Vagina (tissue), 2 donors: ENCODE measurements around the gene ADAM23. TPM values are rescaled to one million over a fixed set of nuclear protein-coding genes. Genes with fewer than 3 reads are reported as not detected.
"Not testable (repeated sequence)": the region's sequence is repeated elsewhere in the genome, so short reads cannot be mapped to it uniquely, and the experiment has no call there.

Experiments
- DNase-seq, 2 donors: peaks; one replicate each; pipeline ENCODE4 v3.0.0-alpha.2; 2017; ENCODE audit errors: extremely low spot score in 2 of 2
- H3K27ac ChIP-seq: fragments of 200-600 bp; sonication (generic); one replicate; pipeline ENCODE4 v1.5.1; 2019
- H3K27me3 ChIP-seq: fragments of 200-600 bp; sonication (generic); one replicate; pipeline ENCODE4 v1.5.1; 2019
- H3K36me3 ChIP-seq, 2 donors: fragments of 200-600 bp; sonication (generic); one replicate each; pipeline ENCODE4 v1.5.1; 2017 to 2019
- H3K4me1 ChIP-seq: fragments of 200-600 bp; sonication (generic); one replicate; pipeline ENCODE4 v1.5.1; 2019
- H3K4me3 ChIP-seq, 2 donors: fragments of 200-600 bp; sonication (generic); 1 replicate in 1 of 2; 2 replicates in 1 of 2; pipeline ENCODE4 v1.5.1; 2016 to 2019
- H3K9me3 ChIP-seq: fragments of 200-600 bp; sonication (generic); one replicate; pipeline ENCODE4 v1.5.1; 2019
- CTCF ChIP-seq, 3 experiments: fragments of 450-650 bp in 2 of 3; fragments of 200-600 bp in 1 of 3; sonication (generic) in 1 of 3; IDR thresholded peaks; one replicate each; pipeline ENCODE4 v1.5.1; 2017 to 2019; ENCODE audit warnings: antibody characterized with exemption in 3 of 3, mild to moderate bottlenecking in 2 of 3, moderate library complexity in 2 of 3
- POLR2A ChIP-seq, 2 donors: fragments of 450-650 bp; IDR thresholded peaks; one replicate each; pipeline ENCODE4 v1.6.1; 2017; ENCODE audit warnings: antibody characterized with exemption in 2 of 2, mild to moderate bottlenecking in 2 of 2, moderate library complexity in 2 of 2
- POLR2AphosphoS5 ChIP-seq, 2 donors: sonication (generic); formaldehyde crosslinking; IDR thresholded peaks; one replicate each; pipeline ENCODE4 v1.9.0; 2017; ENCODE audit warnings: antibody characterized with exemption in 2 of 2, mild to moderate bottlenecking in 2 of 2, low read depth in 1 of 2; ENCODE audit not compliant: insufficient read depth in 1 of 2
- intact Hi-C: fragments of 100-400 bp; cut with DNase I; formaldehyde crosslinking; loops from one replicate; pipeline ENCODE4 v1.15.1; 2023
- total RNA-seq: library from RNA; depleted of rRNA; stranded (reverse); fragments of >200 nt; gene quantifications from one replicate; pipeline ENCODE4 v1.2.3, GENCODE V29; 2016

Gene ADAM23
- 5.2 TPM for total RNA-seq

- Histone ChIP-seq H3K9me3 (no peaks in the 10 kb centered on the region), H3K27ac (peak within 1 kb of the TSS; percentile 47), H3K4me3 (peak within 1 kb of the TSS; percentile 48 to 72), H3K36me3 (no peaks in the 10 kb centered on the region), H3K27me3 (no peaks in the 10 kb centered on the region), H3K4me1 (peaks cover 8% of the 10 kb centered on the region)
- TF ChIP-seq POLR2A (IDR thresholded peaks at IDR 0.05) (no peak), CTCF (IDR thresholded peaks at IDR 0.05) (no peak), POLR2AphosphoS5 (IDR thresholded peaks at IDR 0.05; ENCODE audit: insufficient read depth in 1 of 2, low read depth in 1 of 2) (no peak)
- intact Hi-C loops = no loop called here
- no peak for DNase-seq
Observed at GRCh38 chr2:206442833-206443734, at the start of gene ADAM23. TSS of gene ADAM23 (plus strand) at chr2:206443532. CDS start at chr2:206443867, 335 bp downstream.

- TF ChIP-seq POLR2A (IDR thresholded peaks at IDR 0.05) = no peak
- no peak for TF ChIP-seq POLR2AphosphoS5 (IDR thresholded peaks at IDR 0.05; ENCODE audit: insufficient read depth in 1 of 2, low read depth in 1 of 2)
- no peak for TF ChIP-seq CTCF (IDR thresholded peaks at IDR 0.05)
- H3K36me3 ChIP-seq = no peaks in the 10 kb centered on the region
- H3K4me1 ChIP-seq = no peaks in the 10 kb centered on the region
- no peaks in the 10 kb centered on the region for H3K9me3 ChIP-seq
- H3K27me3 ChIP-seq = no peaks in the 10 kb centered on the region
- intact Hi-C loops = no loop called here
- no peak overlapping the region for H3K4me3 ChIP-seq
- DNase-seq = no peak
- no peak overlapping the region for H3K27ac ChIP-seq
Observed at GRCh38 chr2:206396211-206396610, 47.1 kb upstream of the ADAM23 start.

- intact Hi-C loops, H3K27me3 ChIP-seq, H3K4me1 ChIP-seq, H3K9me3 ChIP-seq, H3K4me3 ChIP-seq, H3K27ac ChIP-seq, H3K36me3 ChIP-seq, DNase-seq: not testable (repeated sequence)
Observed at GRCh38 chr2:206402956-206403569, 40.3 kb upstream of the ADAM23 start.

- Histone ChIP-seq H3K27ac (no peak overlapping the region), H3K36me3 (no peaks in the 10 kb centered on the region), H3K4me1 (no peaks in the 10 kb centered on the region), H3K27me3 (no peaks in the 10 kb centered on the region), H3K4me3 (no peak overlapping the region), H3K9me3 (no peaks in the 10 kb centered on the region)
- TF ChIP-seq CTCF (IDR thresholded peaks at IDR 0.05) (no peak), POLR2A (IDR thresholded peaks at IDR 0.05) (no peak), POLR2AphosphoS5 (IDR thresholded peaks at IDR 0.05; ENCODE audit: insufficient read depth in 1 of 2, low read depth in 1 of 2) (no peak)
- intact Hi-C loops = no loop called here
- no peak for DNase-seq
Observed at GRCh38 chr2:206408323-206409320, 34.7 kb upstream of the ADAM23 start.

GRCh38 chr2:206410714-206411113 lies 32.6 kb upstream of the ADAM23 start:
- Histone ChIP-seq H3K4me1 (no peaks in the 10 kb centered on the region), H3K9me3 (no peaks in the 10 kb centered on the region), H3K27me3 (no peaks in the 10 kb centered on the region), H3K36me3 (no peaks in the 10 kb centered on the region), H3K4me3 (no peak overlapping the region), H3K27ac (no peak overlapping the region)
- DNase-seq = no peak
- intact Hi-C loops = no loop called here
- TF ChIP-seq POLR2AphosphoS5 (IDR thresholded peaks at IDR 0.05; ENCODE audit: insufficient read depth in 1 of 2, low read depth in 1 of 2) (no peak), POLR2A (IDR thresholded peaks at IDR 0.05) (no peak), CTCF (IDR thresholded peaks at IDR 0.05) (no peak)
